Parathyroid adenoma (tissue), 2 donors: ENCODE data around the gene CNTN4.

ENCODE experiments used
- H2AFZ ChIP-seq: fragments of 300-600 bp; sonication (generic); one replicate; pipeline ENCODE4 v1.7.0; 2017; ENCODE audit warnings: antibody characterized with exemption, mild to moderate bottlenecking
- H3K27ac ChIP-seq: fragments of 300-600 bp; sonication (generic); one replicate; pipeline ENCODE4 v1.7.0; 2017
- H3K27me3 ChIP-seq: fragments of 300-600 bp; sonication (generic); one replicate; pipeline ENCODE4 v1.7.0; 2017; ENCODE audit warnings: low read length; ENCODE audit not compliant: control insufficient read depth, insufficient read depth
- H3K36me3 ChIP-seq: fragments of 300-600 bp; sonication (generic); one replicate; pipeline ENCODE4 v1.7.0; 2017; ENCODE audit warnings: low read length; ENCODE audit not compliant: control insufficient read depth, insufficient read depth
- H3K4me1 ChIP-seq: fragments of 300-600 bp; sonication (generic); one replicate; pipeline ENCODE4 v1.7.0; 2017; ENCODE audit warnings: control low read depth
- H3K4me2 ChIP-seq: fragments of 300-600 bp; sonication (generic); one replicate; pipeline ENCODE4 v1.7.0; 2017; ENCODE audit warnings: low read length
- H3K4me3 ChIP-seq: fragments of 300-600 bp; sonication (generic); one replicate; pipeline ENCODE4 v1.7.0; 2017; ENCODE audit warnings: low read depth, low read length
- H3K79me2 ChIP-seq: fragments of 300-600 bp; sonication (generic); one replicate; pipeline ENCODE4 v1.7.0; 2017; ENCODE audit warnings: control low read depth
- H3K9ac ChIP-seq: fragments of 300-600 bp; sonication (generic); one replicate; pipeline ENCODE4 v1.7.0; 2017; ENCODE audit warnings: mild to moderate bottlenecking
- H3K9me3 ChIP-seq: fragments of 300-600 bp; sonication (generic); one replicate; pipeline ENCODE4 v1.7.0; 2017; ENCODE audit warnings: low read length; ENCODE audit not compliant: control insufficient read depth
- TF ChIP-seq, protein P1 (sequence below): fragments of 300-600 bp; sonication (generic); IDR thresholded peaks from one replicate; pipeline ENCODE4 v1.7.0; 2017; ENCODE audit warnings: antibody characterized with exemption, mild to moderate bottlenecking
- donor health status: primary hyperparathyroidism.

Gene CNTN4

DNA sequence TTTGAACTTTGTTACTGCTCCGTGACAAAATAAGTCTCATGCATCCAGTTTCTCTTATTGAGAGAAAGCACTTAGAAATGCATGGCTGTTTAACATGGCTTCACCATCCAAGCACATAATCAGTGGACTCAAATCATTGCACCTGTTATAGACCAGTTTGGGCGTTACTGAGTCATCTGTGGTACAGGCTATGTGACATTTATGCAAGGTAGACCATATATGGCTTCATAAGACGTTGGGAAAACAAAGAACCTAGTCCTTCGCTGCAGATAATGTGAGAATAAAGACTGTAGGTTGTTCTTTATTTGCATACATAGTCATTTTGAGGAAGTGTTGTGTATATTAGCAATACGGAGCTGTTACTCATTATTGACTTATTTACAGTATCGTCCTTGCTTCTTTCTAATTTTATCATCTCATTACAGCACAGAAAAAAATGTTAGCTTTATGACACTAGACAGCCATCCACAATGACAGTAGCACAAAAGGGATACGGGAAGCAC is 636.8 kb downstream of the CNTN4 start:
- no peak overlapping the region for H2AFZ ChIP-seq
- no peak overlapping the region for H3K4me2 ChIP-seq
- TF ChIP-seq, protein P1, sequence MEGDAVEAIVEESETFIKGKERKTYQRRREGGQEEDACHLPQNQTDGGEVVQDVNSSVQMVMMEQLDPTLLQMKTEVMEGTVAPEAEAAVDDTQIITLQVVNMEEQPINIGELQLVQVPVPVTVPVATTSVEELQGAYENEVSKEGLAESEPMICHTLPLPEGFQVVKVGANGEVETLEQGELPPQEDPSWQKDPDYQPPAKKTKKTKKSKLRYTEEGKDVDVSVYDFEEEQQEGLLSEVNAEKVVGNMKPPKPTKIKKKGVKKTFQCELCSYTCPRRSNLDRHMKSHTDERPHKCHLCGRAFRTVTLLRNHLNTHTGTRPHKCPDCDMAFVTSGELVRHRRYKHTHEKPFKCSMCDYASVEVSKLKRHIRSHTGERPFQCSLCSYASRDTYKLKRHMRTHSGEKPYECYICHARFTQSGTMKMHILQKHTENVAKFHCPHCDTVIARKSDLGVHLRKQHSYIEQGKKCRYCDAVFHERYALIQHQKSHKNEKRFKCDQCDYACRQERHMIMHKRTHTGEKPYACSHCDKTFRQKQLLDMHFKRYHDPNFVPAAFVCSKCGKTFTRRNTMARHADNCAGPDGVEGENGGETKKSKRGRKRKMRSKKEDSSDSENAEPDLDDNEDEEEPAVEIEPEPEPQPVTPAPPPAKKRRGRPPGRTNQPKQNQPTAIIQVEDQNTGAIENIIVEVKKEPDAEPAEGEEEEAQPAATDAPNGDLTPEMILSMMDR: no peak
- no peak overlapping the region for H3K9ac ChIP-seq
- H3K27ac ChIP-seq: no peak overlapping the region
- no peaks in the 10 kb centered on the region for H3K27me3 ChIP-seq
- H3K4me3 ChIP-seq: no peak overlapping the region
- no peaks in the 10 kb centered on the region for H3K4me1 ChIP-seq
- no peaks in the 10 kb centered on the region for H3K79me2 ChIP-seq
- H3K36me3 ChIP-seq: no peaks in the 10 kb centered on the region
- no peaks in the 10 kb centered on the region for H3K9me3 ChIP-seq

GRCh38 chr3:2741516-2741915 is 642.9 kb downstream of the CNTN4 start:
- H3K27ac ChIP-seq: no peak overlapping the region
- H3K4me3 ChIP-seq: no peak overlapping the region
- no peak overlapping the region for H3K9ac ChIP-seq
- peak overlapping the region; percentile 19 for H2AFZ ChIP-seq
- H3K36me3 ChIP-seq: no peaks in the 10 kb centered on the region
- no peak overlapping the region for H3K4me2 ChIP-seq
- H3K27me3 ChIP-seq: no peaks in the 10 kb centered on the region
- TF ChIP-seq, protein P1: no peak
- peaks cover 4% of the 10 kb centered on the region for H3K4me1 ChIP-seq
- no peaks in the 10 kb centered on the region for H3K79me2 ChIP-seq
- no peaks in the 10 kb centered on the region for H3K9me3 ChIP-seq

- H3K9me3 ChIP-seq: no peaks in the 10 kb centered on the region
- H2AFZ ChIP-seq: peak overlapping the region; percentile 63
- H3K36me3 ChIP-seq: no peaks in the 10 kb centered on the region
- no peak overlapping the region for H3K9ac ChIP-seq
- no peaks in the 10 kb centered on the region for H3K27me3 ChIP-seq
- H3K79me2 ChIP-seq: no peaks in the 10 kb centered on the region
- H3K4me2 ChIP-seq: peak overlapping the region; percentile 58
- no peak overlapping the region for H3K4me3 ChIP-seq
- no peak overlapping the region for H3K27ac ChIP-seq
- TF ChIP-seq, protein P1: peak; percentile 53
- H3K4me1 ChIP-seq: peaks cover 16% of the 10 kb centered on the region
Measured at GRCh38 chr3:2765002-2765579, 666.4 kb downstream of the CNTN4 start.

DNA sequence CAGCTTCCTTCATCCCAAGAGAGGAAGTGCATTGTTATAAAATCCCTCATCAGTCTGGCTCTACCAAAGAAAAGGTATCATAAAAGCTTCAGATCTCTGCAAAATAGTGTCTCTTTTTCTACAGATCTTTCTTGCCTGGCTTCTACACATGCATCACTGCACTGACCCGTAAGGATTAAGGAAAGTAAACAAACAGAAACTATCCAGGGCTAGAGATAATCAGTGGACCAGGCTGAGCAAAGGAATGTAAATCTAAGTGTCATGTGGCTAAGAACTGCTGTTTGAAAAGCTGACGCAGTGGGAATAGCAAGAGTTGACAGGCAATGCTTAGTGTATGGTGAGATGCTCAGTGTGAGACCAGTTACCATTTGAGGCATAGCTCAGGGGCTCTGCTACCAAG is 671.8 kb downstream of the CNTN4 start:
- Histone ChIP-seq H3K9me3 (no peaks in the 10 kb centered on the region), H3K79me2 (no peaks in the 10 kb centered on the region), H2AFZ (peak overlapping the region; percentile 70), H3K4me2 (peak overlapping the region; percentile 6), H3K4me3 (no peak overlapping the region), H3K36me3 (no peaks in the 10 kb centered on the region), H3K27me3 (no peaks in the 10 kb centered on the region), H3K27ac (peak overlapping the region; percentile 57), H3K9ac (no peak overlapping the region), H3K4me1 (peaks cover 14% of the 10 kb centered on the region)
- TF ChIP-seq, protein P1: no peak

- no peak overlapping the region for H3K9ac ChIP-seq
- peak overlapping the region; percentile 57 for H3K27ac ChIP-seq
- H3K79me2 ChIP-seq: no peaks in the 10 kb centered on the region
- no peak overlapping the region for H3K4me3 ChIP-seq
- no peaks in the 10 kb centered on the region for H3K36me3 ChIP-seq
- H3K4me2 ChIP-seq: no peak overlapping the region
- H3K27me3 ChIP-seq: no peaks in the 10 kb centered on the region
- no peaks in the 10 kb centered on the region for H3K9me3 ChIP-seq
- TF ChIP-seq, protein P1: no peak
- H2AFZ ChIP-seq: peak overlapping the region; percentile 70
- H3K4me1 ChIP-seq: peaks cover 14% of the 10 kb centered on the region
Measured at GRCh38 chr3:2771193-2771592, 672.5 kb downstream of the CNTN4 start.
